ENCODE data around the gene COL18A1.
A peak's percentile ranks its signal among the peaks of the same experiment; 100 is the strongest.

COL18A1 gene

DNA sequence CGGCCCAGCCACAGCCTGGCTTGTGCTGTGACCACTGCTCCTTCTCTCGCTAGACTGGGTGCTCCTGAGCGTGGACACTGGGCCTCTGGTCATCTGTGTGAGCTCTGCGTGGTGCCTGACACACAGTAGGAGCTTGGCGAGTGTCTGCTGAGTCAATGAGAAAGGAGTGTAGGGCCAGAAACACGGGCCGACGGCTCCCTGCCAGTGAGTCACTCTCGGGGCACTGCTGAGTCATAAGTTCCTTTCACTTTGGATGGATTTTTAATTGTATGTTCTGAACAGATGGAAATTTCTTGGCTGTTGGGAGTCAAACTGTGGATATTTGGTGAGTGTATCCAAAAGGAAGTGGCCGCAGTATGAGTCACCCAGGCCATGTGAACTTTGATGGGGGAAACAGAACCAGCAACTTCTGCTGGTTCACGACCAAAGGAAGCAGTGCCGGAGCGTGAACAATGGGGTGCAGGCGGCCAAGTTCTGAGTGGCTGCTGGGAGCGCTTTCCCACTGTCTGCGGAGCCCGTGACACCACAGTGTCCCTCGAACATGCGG is 41.0 kb upstream of the COL18A1 start:
- no peak for TF ChIP-seq CTCF (IDR thresholded peaks at IDR 0.05; ENCODE audit: borderline replicate concordance, control extremely low read depth, extremely low read depth, insufficient read depth, missing control alignments)
- in situ Hi-C loops (cut with MboI; ENCODE audit: low sequenced_read_pairs, unreplicated experiment) = no loop called here
- DNase-seq (ENCODE audit: low spot score) = peak; percentile 68

DNA sequence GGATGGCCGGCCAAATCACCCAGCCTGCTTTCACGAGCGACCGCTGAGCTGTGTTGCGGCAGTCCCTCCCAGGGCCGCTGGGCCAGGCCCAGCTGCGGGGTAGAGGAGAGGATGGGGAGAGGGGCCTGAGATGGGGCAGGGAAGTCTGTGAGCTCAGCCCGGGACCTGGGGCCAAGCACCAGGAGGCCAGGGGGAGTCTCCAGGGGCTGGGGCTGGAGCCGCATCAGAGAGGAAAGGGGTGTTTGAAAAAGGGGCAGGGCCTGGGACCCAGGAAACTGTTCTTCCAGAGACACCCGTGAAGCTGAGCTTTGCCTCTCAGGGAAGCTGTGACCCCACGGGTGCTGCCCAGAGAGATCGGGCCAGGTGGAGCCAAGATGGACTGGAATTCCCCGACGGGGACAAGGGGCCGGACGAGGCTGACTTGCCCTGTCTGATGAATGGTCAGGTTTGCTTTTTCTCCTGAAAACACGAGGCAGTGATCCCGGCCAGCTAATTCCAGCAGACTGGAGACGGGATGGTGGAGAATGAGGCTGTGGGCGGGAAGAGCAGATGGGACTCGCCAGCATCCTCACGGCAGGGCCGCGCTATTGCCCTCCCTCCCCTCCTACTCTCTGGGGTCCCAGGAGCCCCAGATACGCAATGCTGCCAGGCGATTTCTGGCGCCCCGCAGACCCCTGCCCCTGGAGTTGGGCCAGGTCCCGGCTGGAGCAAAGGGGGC is 40.3 kb upstream of the COL18A1 start:
- in situ Hi-C loops (cut with MboI; ENCODE audit: low sequenced_read_pairs, unreplicated experiment) = no loop called here
- TF ChIP-seq CTCF (IDR thresholded peaks at IDR 0.05; ENCODE audit: borderline replicate concordance, control extremely low read depth, extremely low read depth, insufficient read depth, missing control alignments) = no peak
- DNase-seq (ENCODE audit: low spot score) = no peak

DNA sequence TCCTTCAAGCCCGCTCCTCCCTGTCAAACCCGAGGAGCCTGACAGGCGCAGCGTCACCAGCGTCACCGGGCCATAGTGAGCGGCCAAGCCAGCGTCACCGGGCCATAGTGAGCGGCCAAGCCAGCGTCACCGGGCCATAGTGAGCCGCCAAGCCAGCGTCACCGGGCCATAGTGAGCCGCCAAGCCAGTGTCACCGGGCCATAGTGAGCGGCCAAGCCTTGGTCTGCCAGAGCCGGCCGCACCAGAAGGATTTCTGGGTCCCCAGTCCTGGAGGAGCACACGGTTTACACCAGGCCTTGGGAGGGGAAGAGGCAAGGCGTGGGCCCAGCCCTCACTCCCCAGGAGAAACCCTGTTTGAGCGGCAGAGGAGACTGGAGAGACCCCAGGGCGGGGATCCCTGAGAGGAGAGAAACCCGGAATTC is 39.8 kb upstream of the COL18A1 start:
- in situ Hi-C loops (cut with MboI; ENCODE audit: low sequenced_read_pairs, unreplicated experiment) = no loop called here
- TF ChIP-seq CTCF (IDR thresholded peaks at IDR 0.05; ENCODE audit: borderline replicate concordance, control extremely low read depth, extremely low read depth, insufficient read depth, missing control alignments) = no peak
- no peak for DNase-seq (ENCODE audit: low spot score)

GRCh38 chr21:45365608-45366241 is 39.2 kb upstream of the COL18A1 start:
- no peak for TF ChIP-seq CTCF (IDR thresholded peaks at IDR 0.05; ENCODE audit: borderline replicate concordance, control extremely low read depth, extremely low read depth, insufficient read depth, missing control alignments)
- in situ Hi-C loops (cut with MboI; ENCODE audit: low sequenced_read_pairs, unreplicated experiment) = no loop called here
- DNase-seq (ENCODE audit: low spot score) = no peak

GRCh38 chr21:45366476-45366875 is 38.5 kb upstream of the COL18A1 start:
- no peak for TF ChIP-seq CTCF (IDR thresholded peaks at IDR 0.05; ENCODE audit: borderline replicate concordance, control extremely low read depth, extremely low read depth, insufficient read depth, missing control alignments)
- no peak for DNase-seq (ENCODE audit: low spot score)
- in situ Hi-C loops (cut with MboI; ENCODE audit: low sequenced_read_pairs, unreplicated experiment) = no loop called here

- no peak for TF ChIP-seq CTCF (IDR thresholded peaks at IDR 0.05; ENCODE audit: borderline replicate concordance, control extremely low read depth, extremely low read depth, insufficient read depth, missing control alignments)
- in situ Hi-C loops (cut with MboI; ENCODE audit: low sequenced_read_pairs, unreplicated experiment) = no loop called here
- no peak for DNase-seq (ENCODE audit: low spot score)
Observed at GRCh38 chr21:45366931-45367401, 38.0 kb upstream of the COL18A1 start.
